Osteocyte (in vitro differentiated cells): ENCODE results near the gene TJP2. TPM values are rescaled to one million over a fixed set of nuclear protein-coding genes. Genes with fewer than 3 reads are reported as not detected.

Experiments used
- DNase-seq: peaks from one replicate; pipeline ENCODE4 v3.0.0; 2021; ENCODE audit warnings: mixed read lengths; ENCODE audit not compliant: unreplicated experiment; ENCODE audit errors: extremely low spot score
- H3K27ac Mint-ChIP-seq: one replicate; pipeline ENCODE4 v1.8.0; 2021; ENCODE audit warnings: mild to moderate bottlenecking, mixed read lengths; ENCODE audit not compliant: unreplicated experiment
- H3K27me3 Mint-ChIP-seq: one replicate; pipeline ENCODE4 v1.8.0; 2021; ENCODE audit warnings: mixed read lengths; ENCODE audit not compliant: unreplicated experiment
- H3K36me3 Mint-ChIP-seq: one replicate; pipeline ENCODE4 v1.8.0; 2021; ENCODE audit warnings: mixed read lengths; ENCODE audit not compliant: unreplicated experiment
- H3K4me1 Mint-ChIP-seq: one replicate; pipeline ENCODE4 v1.8.0; 2021; ENCODE audit warnings: mixed read lengths; ENCODE audit not compliant: unreplicated experiment
- H3K4me3 Mint-ChIP-seq: one replicate; pipeline ENCODE4 v1.8.0; 2021; ENCODE audit warnings: mild to moderate bottlenecking, moderate library complexity, mixed read lengths; ENCODE audit not compliant: unreplicated experiment
- H3K9me3 Mint-ChIP-seq: one replicate; pipeline ENCODE4 v1.8.0; 2021; ENCODE audit warnings: mixed read lengths; ENCODE audit not compliant: unreplicated experiment
- total RNA-seq: library from RNA; stranded (reverse); gene quantifications from 2 replicates; pipeline ENCODE4 v1.2.1, GENCODE V29; 2021
- TF ChIP-seq, protein P1 (sequence below): fragments of 200-600 bp; sonication (generic); IDR thresholded peaks from 2 replicates; pipeline ENCODE4 v1.5.0; 2021; ENCODE audit warnings: antibody characterized with exemption, mild to moderate bottlenecking, moderate library complexity

TJP2 gene
- total RNA-seq, 1 donor from 2014 or later: 42.7 TPM

- Mint-ChIP-seq H3K9me3 (no peaks in the 10 kb centered on the region), H3K4me1 (peaks cover 52% of the 10 kb centered on the region), H3K4me3 (no peak overlapping the region), H3K27me3 (no peaks in the 10 kb centered on the region), H3K36me3 (no peaks in the 10 kb centered on the region), H3K27ac (peak overlapping the region; percentile 51)
- TF ChIP-seq, protein P1, sequence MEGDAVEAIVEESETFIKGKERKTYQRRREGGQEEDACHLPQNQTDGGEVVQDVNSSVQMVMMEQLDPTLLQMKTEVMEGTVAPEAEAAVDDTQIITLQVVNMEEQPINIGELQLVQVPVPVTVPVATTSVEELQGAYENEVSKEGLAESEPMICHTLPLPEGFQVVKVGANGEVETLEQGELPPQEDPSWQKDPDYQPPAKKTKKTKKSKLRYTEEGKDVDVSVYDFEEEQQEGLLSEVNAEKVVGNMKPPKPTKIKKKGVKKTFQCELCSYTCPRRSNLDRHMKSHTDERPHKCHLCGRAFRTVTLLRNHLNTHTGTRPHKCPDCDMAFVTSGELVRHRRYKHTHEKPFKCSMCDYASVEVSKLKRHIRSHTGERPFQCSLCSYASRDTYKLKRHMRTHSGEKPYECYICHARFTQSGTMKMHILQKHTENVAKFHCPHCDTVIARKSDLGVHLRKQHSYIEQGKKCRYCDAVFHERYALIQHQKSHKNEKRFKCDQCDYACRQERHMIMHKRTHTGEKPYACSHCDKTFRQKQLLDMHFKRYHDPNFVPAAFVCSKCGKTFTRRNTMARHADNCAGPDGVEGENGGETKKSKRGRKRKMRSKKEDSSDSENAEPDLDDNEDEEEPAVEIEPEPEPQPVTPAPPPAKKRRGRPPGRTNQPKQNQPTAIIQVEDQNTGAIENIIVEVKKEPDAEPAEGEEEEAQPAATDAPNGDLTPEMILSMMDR: no peak
- DNase-seq: no peak
These were observed 6.1 kb downstream of the TJP2 start for GRCh38 chr9:69180200-69180599.

DNA sequence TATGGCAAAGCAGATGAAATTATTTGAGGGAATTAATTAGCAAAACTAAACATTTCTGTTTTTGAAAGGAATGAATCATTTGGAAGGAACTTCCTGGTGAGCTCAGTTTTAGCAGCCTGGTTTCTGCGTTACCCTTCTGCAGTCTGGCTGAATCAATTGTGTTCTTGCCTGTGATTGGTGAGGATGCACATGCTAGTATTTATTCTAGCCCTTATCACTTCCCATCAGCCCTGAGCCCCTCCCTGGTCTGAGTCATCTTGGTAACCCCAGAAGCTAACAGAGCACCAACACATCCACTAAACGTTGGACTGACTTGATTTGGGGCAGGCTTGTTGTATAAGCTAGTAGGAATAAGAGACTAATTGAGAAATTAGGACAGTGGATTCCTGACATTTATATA lies 6.6 kb downstream of the TJP2 start:
- H3K4me3 Mint-ChIP-seq: no peak overlapping the region
- H3K36me3 Mint-ChIP-seq: no peaks in the 10 kb centered on the region
- H3K27me3 Mint-ChIP-seq: no peaks in the 10 kb centered on the region
- peak overlapping the region; percentile 51 for H3K27ac Mint-ChIP-seq
- no peaks in the 10 kb centered on the region for H3K9me3 Mint-ChIP-seq
- DNase-seq: no peak
- TF ChIP-seq, protein P1: no peak
- H3K4me1 Mint-ChIP-seq: peaks cover 47% of the 10 kb centered on the region

DNA sequence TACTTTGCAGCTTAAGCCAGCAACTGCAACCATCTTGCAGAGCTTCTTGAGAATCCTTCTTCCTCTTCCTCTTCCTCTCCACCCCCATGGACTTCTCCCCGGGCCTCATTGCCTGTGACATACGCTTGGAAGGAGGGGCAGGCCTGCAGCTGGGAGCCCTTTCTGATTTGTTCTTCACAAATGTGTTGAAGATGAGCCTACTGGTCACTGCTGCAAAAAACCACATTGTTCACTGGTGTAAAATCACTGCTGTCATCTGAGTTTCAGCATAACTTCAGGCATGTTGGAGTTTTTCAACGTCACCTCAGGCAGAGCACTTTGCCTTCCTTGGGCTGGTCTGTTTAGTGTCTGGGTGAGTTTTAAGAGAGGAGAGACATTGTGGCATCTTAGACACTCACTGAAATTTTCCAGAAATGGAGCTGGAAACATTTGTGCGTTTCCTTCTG lies 7.9 kb downstream of the TJP2 start:
- Mint-ChIP-seq H3K9me3 (no peaks in the 10 kb centered on the region), H3K4me1 (peaks cover 40% of the 10 kb centered on the region), H3K27ac (peak overlapping the region; percentile 48), H3K27me3 (no peaks in the 10 kb centered on the region), H3K4me3 (no peak overlapping the region), H3K36me3 (no peaks in the 10 kb centered on the region)
- no peak for DNase-seq
- TF ChIP-seq, protein P1: no peak

DNA sequence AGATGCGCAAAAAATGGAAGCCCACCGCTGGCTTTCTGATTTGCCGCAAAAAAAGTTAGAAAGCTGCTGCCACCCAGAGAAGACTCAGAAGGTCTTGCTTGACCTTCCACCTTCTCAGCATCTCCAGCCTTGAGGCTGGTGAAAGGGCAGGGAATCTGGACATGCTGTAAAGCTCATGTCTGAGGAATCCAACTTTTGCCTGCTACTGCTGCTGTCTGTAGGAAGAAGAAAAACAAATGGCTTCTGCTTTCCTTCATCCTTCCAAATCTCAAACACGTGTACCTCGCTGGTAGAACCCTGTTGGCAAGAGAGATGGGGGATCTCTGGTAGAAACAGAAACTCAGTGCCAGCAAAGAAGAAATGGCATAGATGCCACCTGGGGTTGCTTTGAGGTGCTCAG lies 10.2 kb downstream of the TJP2 start:
- Mint-ChIP-seq H3K36me3 (no peaks in the 10 kb centered on the region), H3K27ac (no peak overlapping the region), H3K4me1 (peaks cover 34% of the 10 kb centered on the region), H3K4me3 (no peak overlapping the region), H3K27me3 (no peaks in the 10 kb centered on the region), H3K9me3 (no peaks in the 10 kb centered on the region)
- TF ChIP-seq, protein P1: no peak
- no peak for DNase-seq

DNA sequence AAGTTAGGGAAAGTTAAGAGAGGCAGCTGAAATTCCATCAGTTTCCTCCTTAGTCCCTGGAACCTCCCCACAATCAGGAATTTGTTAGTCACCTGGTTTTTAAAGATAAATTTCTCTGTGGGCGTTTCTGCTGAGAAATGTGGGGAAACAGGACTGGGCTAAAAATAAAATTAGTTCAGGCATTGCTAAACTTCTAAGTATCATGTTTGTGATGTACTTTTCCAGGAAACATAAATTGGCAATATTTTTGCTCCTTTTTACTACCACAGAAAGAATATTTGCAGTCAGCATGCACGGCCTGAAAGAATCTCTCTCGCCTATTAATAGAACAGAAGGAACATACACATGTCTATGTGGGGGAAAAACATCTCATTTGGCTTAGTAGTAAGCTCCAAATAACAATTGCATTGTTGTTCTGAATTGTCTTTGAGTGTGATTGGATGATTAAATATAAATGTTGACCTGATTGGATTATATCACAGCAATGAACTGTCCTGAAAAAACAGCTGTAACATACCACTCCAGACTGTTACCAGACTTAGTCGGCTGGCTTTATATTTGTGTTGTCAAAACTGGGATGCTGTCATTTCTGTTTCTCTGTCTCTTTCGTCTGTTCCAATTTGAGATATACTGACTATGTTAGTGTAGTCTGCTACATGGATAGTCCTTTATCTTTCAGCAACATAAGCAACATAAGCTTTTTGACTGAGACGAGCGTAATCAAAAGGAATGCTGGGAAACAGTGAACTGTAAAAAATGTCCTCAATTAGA lies 12.9 kb downstream of the TJP2 start:
- Mint-ChIP-seq H3K36me3 (no peaks in the 10 kb centered on the region), H3K9me3 (no peaks in the 10 kb centered on the region), H3K27ac (peak overlapping the region; percentile 36), H3K27me3 (no peaks in the 10 kb centered on the region), H3K4me1 (peaks cover 17% of the 10 kb centered on the region), H3K4me3 (no peak overlapping the region)
- TF ChIP-seq, protein P1: no peak
- DNase-seq: no peak
